Bronchial epithelial cell (primary cell): Measurements from ENCODE around the gene PTPRF. TPM values are rescaled to one million over a fixed set of nuclear protein-coding genes. Genes with fewer than 3 reads are reported as not detected.

Experiments used
- DNase-seq: peaks from one replicate; pipeline ENCODE4 v3.0.0-alpha.2; 2010; ENCODE audit warnings: low read depth
- FAIRE-seq: peaks from 2 replicates; lab custom pipeline; 2011; peaks lifted over from hg19 to GRCh38; lab: Jason Lieb, UNC
- H3K27me3 ChIP-seq: 2 replicates; pipeline ENCODE4 v1.5.1; 2011; ENCODE audit warnings: low read length; ENCODE audit not compliant: control insufficient read depth, insufficient read depth
- H3K36me3 ChIP-seq: 2 replicates; pipeline ENCODE4 v1.5.1; 2011; ENCODE audit warnings: low read length; ENCODE audit not compliant: control insufficient read depth, insufficient read depth
- H3K4me3 ChIP-seq: 2 replicates; pipeline ENCODE4 v1.5.1; 2011; ENCODE audit warnings: mild to moderate bottlenecking, low read depth, low read length, control low read depth
- CTCF ChIP-seq: IDR thresholded peaks from 2 replicates; pipeline ENCODE4 v1.5.1; 2011; ENCODE audit warnings: mild to moderate bottlenecking, moderate library complexity, low read length, control low read depth, inconsistent platforms; ENCODE audit not compliant: insufficient read depth, severe bottlenecking
- total RNA-seq: library from RNA; depleted of rRNA; stranded (reverse); fragments of >200 nt; gene quantifications from 2 replicates; pipeline ENCODE4 v1.2.1, GENCODE V29; 2014

The PTPRF gene
- total RNA-seq, 1 donor from 2014 or later, result 127 TPM

- DNase-seq, result no peak
- no peak for FAIRE-seq
Measured at GRCh38 chr1:43505077-43505780, 25.5 kb upstream of the PTPRF start.

DNA sequence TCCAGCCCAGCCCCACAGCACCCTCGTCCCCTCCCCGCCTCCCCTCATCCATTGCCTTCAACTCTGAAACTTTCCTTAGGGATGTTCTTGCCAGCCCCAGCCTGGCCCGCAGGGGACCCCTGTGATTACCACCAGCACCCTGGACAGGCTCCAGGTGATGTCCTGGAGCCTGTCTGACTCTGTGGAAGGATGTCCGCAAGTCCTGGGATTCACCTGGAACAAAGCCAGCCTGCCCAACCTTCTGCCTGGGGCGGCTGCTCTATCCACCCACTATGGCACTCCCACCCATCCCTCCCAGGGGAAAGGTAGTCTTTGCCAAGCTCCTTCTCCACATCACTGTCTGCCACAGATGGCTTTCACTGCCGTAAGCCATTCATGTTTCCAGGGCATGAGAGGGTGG is 24.4 kb upstream of the PTPRF start:
- no peak for FAIRE-seq
- no peaks in the 10 kb centered on the region for H3K27me3 ChIP-seq
- DNase-seq, result no peak

More at GRCh38 chr1:43505077-43505780, 25.5 kb upstream of the PTPRF start:
- no peaks in the 10 kb centered on the region for H3K36me3 ChIP-seq
- no peaks in the 10 kb centered on the region for H3K27me3 ChIP-seq
- no peak overlapping the region for H3K4me3 ChIP-seq
- no peak for TF ChIP-seq CTCF

GRCh38 chr1:43507296-43508295 is 23.1 kb upstream of the PTPRF start:
- no peak for TF ChIP-seq CTCF
- Histone ChIP-seq H3K4me3 (no peak overlapping the region), H3K27me3 (no peaks in the 10 kb centered on the region), H3K36me3 (no peaks in the 10 kb centered on the region)
- no peak for DNase-seq
- peak; percentile 13 for FAIRE-seq

More for the DNA sequence above, 24.4 kb upstream of the PTPRF start:
- TF ChIP-seq CTCF, result no peak
- H3K4me3 ChIP-seq, result no peak overlapping the region
- no peaks in the 10 kb centered on the region for H3K36me3 ChIP-seq

DNA sequence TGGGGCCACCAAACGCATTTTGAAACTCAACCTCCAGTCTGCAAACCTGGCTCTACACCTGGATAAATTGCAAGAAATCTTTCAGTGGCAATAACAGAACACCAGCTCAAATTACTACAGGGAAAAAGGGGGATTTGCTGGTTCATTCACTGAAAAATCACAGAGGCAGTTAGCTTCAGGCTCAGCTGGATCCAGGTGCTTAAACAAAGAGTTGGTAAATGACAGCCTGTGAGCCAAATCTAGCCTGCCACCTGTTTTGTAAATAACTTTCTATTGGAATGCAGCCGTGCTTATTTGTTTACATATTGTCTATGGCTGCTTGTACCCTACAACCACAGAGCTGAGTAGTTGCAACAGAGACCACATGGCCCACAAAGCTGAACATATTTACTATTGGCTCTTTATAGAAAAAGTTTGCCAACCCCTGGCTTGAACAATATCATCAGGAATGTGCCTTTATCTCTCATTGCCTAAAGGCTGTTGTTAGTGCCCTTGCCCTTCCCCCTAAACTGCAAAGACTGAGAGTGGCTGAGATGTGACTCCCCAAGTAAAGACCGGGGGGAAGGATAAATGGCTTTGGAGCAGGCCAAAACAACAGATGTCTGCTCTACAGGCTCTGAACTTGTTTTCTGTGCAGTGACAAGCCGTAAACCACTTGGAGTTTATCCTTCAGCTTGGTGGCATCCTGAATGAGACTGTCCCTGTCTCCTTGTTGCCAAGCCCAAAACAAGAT is 21.5 kb upstream of the PTPRF start:
- FAIRE-seq (peak; percentile 7), DNase-seq (no peak)
- Histone ChIP-seq H3K27me3 (no peaks in the 10 kb centered on the region), H3K36me3 (no peaks in the 10 kb centered on the region), H3K4me3 (no peak overlapping the region)
- TF ChIP-seq CTCF, result no peak

DNA sequence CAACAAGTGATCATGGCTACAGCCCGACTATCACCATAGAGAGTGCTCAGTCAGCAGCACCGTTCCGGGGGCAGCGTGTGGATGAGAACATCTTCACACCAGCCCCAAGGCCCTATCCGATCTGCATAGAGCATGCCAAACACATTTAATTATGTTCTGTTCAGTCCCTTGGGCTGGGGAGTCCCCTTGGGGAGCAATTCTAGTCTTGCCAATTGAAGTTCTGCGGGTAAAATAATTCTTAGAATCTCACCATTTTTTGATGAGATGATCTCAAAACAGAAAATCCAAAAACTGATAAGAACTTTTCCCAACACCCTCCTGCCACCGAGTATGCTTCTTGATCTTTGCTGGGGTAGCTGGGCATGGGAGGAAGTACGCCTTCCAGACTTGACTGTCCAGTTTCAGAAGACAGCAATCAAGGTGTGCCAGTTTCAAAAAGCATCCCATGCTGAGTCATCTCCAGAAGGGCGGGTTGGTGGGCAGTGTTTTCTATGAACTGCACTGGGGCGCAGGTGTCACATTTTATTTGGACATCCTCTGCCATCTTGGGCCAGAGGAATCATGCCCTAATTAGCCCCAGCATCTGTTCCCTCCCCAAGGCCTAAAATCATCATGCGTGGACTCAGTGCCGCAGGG is 20.8 kb upstream of the PTPRF start:
- DNase-seq, result peak; percentile 27
- no peak for TF ChIP-seq CTCF
- FAIRE-seq, result no peak
- H3K4me3 ChIP-seq, result no peak overlapping the region
- H3K27me3 ChIP-seq, result no peaks in the 10 kb centered on the region
- no peaks in the 10 kb centered on the region for H3K36me3 ChIP-seq
